ENCODE results near the gene CHAT.

DNA sequence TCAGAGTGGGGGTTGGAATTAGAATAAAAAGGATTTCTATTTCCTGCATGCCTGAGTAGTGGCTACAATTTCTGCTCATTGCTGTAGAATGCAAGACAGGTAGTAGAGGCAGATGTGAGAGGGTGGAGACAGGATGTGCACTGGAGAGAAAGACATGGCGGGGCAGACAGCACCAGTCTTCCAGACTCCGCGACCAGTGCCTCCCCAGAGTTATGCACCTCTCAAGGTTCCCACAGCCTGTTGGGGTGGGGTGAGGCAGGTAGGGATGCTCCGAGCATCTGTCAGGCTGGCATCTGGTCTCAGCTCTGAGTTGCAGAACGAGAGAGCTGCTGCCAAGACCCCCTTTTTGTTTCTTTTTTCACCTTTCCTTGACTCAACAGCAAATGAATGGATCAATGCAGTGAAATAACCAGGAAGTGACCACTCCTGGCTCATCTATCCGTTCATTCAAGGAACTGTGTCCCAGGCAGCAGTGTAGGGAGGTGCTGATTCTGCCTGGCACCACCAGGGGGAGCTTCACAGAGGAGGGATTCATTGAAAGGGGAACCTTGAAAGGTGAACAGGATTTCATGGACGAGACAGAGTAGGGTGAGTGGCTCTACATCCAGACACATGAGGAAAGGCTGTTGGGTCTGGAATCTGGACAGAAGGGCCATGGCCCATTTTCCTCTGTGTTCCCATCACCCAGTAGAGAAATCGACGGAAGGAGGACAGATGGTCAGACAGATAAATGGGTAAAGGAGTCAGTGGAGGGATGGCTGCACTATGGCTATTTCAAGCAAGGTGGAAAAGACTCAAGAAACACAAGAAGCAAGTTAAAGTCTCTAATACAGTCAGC is 20.9 kb upstream of the CHAT start:
- TF ChIP-seq TFCP2L1 (CRISPR knock-in tag; IDR thresholded peaks at IDR 0.05): no peak
- no peak for TF ChIP-seq CHD4 (IDR thresholded peaks at IDR 0.05; ENCODE audit: borderline replicate concordance)
- TF ChIP-seq HDAC2 (IDR thresholded peaks at IDR 0.05): no peak
- no peak for TF ChIP-seq JUNB (IDR thresholded peaks at IDR 0.05)

Data from A549 (cell line).